ENCODE data around the gene CTDP1.

The CTDP1 gene

DNA sequence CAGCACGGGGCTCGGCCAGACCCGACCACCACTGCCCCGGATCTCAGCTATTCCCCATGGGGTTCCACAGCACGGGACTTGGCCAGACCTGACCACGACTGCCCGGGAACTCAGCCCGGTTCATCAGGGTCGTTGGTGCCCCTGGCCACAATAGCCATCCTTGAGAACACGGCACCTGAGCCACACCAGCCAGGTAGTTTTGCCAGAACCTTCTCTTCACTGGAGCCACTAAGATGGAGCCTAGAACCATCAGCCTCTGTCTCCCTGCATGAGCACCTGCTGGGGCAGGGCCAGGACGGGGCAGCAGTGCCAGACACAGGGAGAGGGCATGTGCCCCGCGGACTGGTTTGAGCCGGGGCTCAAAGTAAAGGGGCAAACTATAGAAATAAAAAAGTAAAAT, 106.7 kb downstream of the CTDP1 start (continued):
- TF ChIP-seq, protein P1, sequence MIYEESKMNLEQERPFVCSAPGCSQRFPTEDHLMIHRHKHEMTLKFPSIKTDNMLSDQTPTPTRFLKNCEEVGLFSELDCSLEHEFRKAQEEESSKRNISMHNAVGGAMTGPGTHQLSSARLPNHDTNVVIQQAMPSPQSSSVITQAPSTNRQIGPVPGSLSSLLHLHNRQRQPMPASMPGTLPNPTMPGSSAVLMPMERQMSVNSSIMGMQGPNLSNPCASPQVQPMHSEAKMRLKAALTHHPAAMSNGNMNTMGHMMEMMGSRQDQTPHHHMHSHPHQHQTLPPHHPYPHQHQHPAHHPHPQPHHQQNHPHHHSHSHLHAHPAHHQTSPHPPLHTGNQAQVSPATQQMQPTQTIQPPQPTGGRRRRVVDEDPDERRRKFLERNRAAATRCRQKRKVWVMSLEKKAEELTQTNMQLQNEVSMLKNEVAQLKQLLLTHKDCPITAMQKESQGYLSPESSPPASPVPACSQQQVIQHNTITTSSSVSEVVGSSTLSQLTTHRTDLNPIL (CRISPR knock-in tag; IDR thresholded peaks at IDR 0.05; ENCODE audit: low read depth), result no peak
- TF ChIP-seq, protein P2, sequence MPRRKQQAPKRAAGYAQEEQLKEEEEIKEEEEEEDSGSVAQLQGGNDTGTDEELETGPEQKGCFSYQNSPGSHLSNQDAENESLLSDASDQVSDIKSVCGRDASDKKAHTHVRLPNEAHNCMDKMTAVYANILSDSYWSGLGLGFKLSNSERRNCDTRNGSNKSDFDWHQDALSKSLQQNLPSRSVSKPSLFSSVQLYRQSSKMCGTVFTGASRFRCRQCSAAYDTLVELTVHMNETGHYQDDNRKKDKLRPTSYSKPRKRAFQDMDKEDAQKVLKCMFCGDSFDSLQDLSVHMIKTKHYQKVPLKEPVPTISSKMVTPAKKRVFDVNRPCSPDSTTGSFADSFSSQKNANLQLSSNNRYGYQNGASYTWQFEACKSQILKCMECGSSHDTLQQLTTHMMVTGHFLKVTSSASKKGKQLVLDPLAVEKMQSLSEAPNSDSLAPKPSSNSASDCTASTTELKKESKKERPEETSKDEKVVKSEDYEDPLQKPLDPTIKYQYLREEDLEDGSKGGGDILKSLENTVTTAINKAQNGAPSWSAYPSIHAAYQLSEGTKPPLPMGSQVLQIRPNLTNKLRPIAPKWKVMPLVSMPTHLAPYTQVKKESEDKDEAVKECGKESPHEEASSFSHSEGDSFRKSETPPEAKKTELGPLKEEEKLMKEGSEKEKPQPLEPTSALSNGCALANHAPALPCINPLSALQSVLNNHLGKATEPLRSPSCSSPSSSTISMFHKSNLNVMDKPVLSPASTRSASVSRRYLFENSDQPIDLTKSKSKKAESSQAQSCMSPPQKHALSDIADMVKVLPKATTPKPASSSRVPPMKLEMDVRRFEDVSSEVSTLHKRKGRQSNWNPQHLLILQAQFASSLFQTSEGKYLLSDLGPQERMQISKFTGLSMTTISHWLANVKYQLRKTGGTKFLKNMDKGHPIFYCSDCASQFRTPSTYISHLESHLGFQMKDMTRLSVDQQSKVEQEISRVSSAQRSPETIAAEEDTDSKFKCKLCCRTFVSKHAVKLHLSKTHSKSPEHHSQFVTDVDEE (CRISPR knock-in tag; IDR thresholded peaks at IDR 0.05), result no peak
- TF ChIP-seq TOX (CRISPR knock-in tag; IDR thresholded peaks at IDR 0.05; ENCODE audit: borderline replicate concordance), result no peak

DNA sequence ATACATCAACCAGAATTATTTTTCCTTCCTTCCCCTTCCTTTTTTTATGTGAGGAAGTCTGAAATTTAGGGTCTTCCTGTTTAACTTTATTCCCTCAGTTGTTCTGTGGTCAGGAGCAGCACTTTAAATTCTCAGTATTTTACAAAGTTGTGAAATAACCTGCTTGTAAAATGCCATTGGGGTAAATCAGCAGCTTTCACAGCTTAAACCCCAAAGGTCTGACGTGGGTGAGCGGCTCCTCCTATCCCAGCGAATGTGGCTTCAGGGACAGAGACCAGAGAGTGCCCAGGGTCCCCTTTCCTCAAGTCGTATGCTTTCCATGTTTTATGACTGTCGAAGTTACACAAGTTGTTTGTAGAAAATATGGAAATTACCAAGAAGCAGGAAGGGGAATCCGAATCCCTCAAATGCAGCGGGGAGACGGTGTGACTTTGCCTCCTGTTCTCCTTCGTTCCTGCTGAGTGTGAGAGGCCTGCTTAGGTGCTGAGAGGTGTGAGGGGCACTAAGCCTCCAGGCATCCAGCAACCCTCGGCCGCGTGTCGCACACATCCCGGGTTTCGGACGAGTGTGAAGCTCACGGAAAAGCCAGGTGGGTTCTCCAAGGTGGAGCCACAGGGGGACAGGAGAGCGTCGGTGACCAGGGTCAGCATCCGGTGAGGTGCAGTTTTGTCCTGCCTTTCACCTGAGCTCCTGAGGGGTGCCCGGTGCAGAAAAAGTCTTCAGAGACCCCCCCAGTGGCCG, 107.4 kb downstream of the CTDP1 start:
- ATAC-seq, result no peak
- TF ChIP-seq GLIS3 (CRISPR knock-in tag; IDR thresholded peaks at IDR 0.05), result no peak

DNA sequence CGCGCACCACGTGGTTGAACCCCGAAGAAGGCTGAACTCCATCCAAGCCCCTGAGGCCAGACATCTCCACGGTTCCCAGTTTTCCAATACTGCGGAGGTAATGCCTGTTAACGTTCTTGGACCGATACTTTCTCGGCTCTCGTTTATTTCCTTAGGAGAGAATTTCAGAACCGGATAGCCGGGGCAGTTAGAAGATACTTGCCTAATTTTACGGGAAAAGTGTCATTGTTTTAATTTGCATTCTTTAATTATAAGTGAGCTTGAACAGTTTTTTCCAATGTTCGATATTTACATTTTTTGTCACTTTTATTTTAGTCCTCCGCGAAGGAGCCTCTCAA, 107.9 kb downstream of the CTDP1 start:
- no peak for ATAC-seq
- TF ChIP-seq BACH2 (CRISPR knock-in tag; IDR thresholded peaks at IDR 0.05; ENCODE audit: borderline replicate concordance), result no peak
- TF ChIP-seq, protein P2 (CRISPR knock-in tag; IDR thresholded peaks at IDR 0.05), result no peak

DNA sequence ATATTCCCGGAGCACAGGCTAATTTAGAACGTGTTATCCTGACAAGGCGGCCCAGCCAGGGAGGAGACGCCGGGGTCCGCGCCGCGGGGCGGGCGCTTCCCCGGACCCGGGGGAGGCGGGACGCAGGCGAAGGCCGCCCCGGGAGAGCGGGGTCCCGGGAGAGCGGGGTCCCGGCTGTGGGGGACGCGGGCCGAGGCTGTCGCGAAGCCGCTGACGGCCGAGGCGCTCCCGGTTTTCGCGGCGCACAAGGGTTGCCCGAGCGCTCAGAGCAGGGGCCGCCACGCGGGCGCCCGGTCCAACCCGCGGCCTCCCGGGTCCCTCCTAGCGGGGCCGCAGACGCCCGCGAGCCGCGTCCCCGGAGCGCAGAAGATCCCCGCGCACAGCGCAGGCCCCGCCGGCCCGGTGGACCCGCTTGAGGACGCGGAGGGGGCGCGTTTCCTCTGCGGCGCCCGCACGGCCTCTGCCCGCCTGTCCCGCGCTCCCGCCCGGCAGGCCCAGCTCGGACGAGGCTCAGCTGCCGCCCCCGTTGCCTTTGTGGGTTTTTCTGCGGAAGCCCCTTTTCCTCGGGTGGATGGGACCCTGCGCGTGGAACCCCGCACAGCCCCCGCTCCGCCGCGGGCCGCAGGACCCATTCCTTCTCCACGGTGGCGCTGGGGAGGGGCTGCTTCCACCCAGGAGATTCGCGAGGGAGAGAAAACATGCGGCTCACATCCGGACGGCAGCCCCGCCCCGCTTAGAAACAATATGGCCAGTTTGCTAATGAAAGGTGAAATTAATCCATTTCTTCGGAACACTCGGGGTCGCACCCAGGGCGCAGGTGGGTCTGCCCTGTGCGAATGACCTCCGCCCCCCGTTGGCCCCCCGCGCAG, 108.5 kb downstream of the CTDP1 start:
- no peak for TF ChIP-seq ESRRG (CRISPR knock-in tag; IDR thresholded peaks at IDR 0.05)
- TF ChIP-seq, protein P1 (CRISPR knock-in tag; IDR thresholded peaks at IDR 0.05; ENCODE audit: low read depth), result no peak
- no peak for TF ChIP-seq TCF4 (CRISPR knock-in tag; IDR thresholded peaks at IDR 0.05; ENCODE audit: borderline replicate concordance)
- no peak for TF ChIP-seq CSDC2 (CRISPR knock-in tag; IDR thresholded peaks at IDR 0.05)
- no peak for TF ChIP-seq TOX (CRISPR knock-in tag; IDR thresholded peaks at IDR 0.05; ENCODE audit: borderline replicate concordance)
- TF ChIP-seq ZFP3 (CRISPR knock-in tag; IDR thresholded peaks at IDR 0.05), result no peak
- TF ChIP-seq, protein P3, sequence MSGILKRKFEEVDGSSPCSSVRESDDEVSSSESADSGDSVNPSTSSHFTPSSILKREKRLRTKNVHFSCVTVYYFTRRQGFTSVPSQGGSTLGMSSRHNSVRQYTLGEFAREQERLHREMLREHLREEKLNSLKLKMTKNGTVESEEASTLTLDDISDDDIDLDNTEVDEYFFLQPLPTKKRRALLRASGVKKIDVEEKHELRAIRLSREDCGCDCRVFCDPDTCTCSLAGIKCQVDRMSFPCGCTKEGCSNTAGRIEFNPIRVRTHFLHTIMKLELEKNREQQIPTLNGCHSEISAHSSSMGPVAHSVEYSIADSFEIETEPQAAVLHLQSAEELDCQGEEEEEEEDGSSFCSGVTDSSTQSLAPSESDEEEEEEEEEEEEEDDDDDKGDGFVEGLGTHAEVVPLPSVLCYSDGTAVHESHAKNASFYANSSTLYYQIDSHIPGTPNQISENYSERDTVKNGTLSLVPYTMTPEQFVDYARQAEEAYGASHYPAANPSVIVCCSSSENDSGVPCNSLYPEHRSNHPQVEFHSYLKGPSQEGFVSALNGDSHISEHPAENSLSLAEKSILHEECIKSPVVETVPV (CRISPR knock-in tag; IDR thresholded peaks at IDR 0.05), result no peak
- TF ChIP-seq ISL1 (CRISPR knock-in tag; IDR thresholded peaks at IDR 0.05), result no peak
- TF ChIP-seq BACH2 (CRISPR knock-in tag; IDR thresholded peaks at IDR 0.05; ENCODE audit: borderline replicate concordance), result no peak
- TF ChIP-seq ZFP30 (CRISPR knock-in tag; IDR thresholded peaks at IDR 0.05), result no peak
- TF ChIP-seq PPARA (CRISPR knock-in tag; IDR thresholded peaks at IDR 0.05; ENCODE audit: borderline replicate concordance), result no peak
- no peak for TF ChIP-seq RARB (CRISPR knock-in tag; IDR thresholded peaks at IDR 0.05)
- no peak for TF ChIP-seq SNAI2 (CRISPR knock-in tag; IDR thresholded peaks at IDR 0.05)
- TF ChIP-seq ZC3H10 (CRISPR knock-in tag; IDR thresholded peaks at IDR 0.05), result no peak
- no peak for TF ChIP-seq GLIS3 (CRISPR knock-in tag; IDR thresholded peaks at IDR 0.05)
- no peak for TF ChIP-seq ARNTL (CRISPR knock-in tag; IDR thresholded peaks at IDR 0.05; ENCODE audit: borderline replicate concordance, low read depth)
- no peak for TF ChIP-seq ZNF70 (CRISPR knock-in tag; IDR thresholded peaks at IDR 0.05)
- TF ChIP-seq, protein P2 (CRISPR knock-in tag; IDR thresholded peaks at IDR 0.05), result no peak
- no peak for TF ChIP-seq OSR1 (CRISPR knock-in tag; IDR thresholded peaks at IDR 0.05)
- no peak for TF ChIP-seq ZNF565 (CRISPR knock-in tag; conservative IDR thresholded peaks at IDR 0.05; ENCODE audit: low read depth)
- ATAC-seq, result no peak
